8988T (cell line): ENCODE results near the gene KIF21B.
"Not testable (repeated sequence)": the region's sequence is repeated elsewhere in the genome, so short reads cannot be mapped to it uniquely, and the experiment has no call there.

ENCODE experiments used
- DNase-seq: peaks from one replicate; pipeline ENCODE4 v3.0.0; 2011

KIF21B gene

GRCh38 chr1:200969726-200970561, 53.6 kb downstream of the KIF21B start:
- no peak for DNase-seq

- no peak for DNase-seq
Observed at GRCh38 chr1:200968469-200969410, 54.8 kb downstream of the KIF21B start.

GRCh38 chr1:200967693-200968468, 55.6 kb downstream of the KIF21B start:
- DNase-seq = no peak

- no peak for DNase-seq
Observed at GRCh38 chr1:200966934-200967333, 56.6 kb downstream of the KIF21B start.

- DNase-seq = no peak
Observed at GRCh38 chr1:200965111-200965805, 58.3 kb downstream of the KIF21B start.

- DNase-seq = not testable (repeated sequence)
Observed at GRCh38 chr1:200963888-200964287, 59.6 kb downstream of the KIF21B start.

- no peak for DNase-seq
Observed at GRCh38 chr1:200963076-200963475, 60.4 kb downstream of the KIF21B start.

- DNase-seq = no peak
Observed at GRCh38 chr1:200962631-200963030, 60.9 kb downstream of the KIF21B start.

GRCh38 chr1:200962151-200962550, 61.4 kb downstream of the KIF21B start:
- not testable (repeated sequence) for DNase-seq

GRCh38 chr1:200960948-200961340, 62.6 kb downstream of the KIF21B start:
- no peak for DNase-seq

- DNase-seq = no peak
Observed at GRCh38 chr1:200960236-200960947, 63.1 kb downstream of the KIF21B start.

- DNase-seq = no peak
Observed at GRCh38 chr1:200959411-200959921, 64.0 kb downstream of the KIF21B start.

GRCh38 chr1:200958597-200958996, 64.9 kb downstream of the KIF21B start:
- DNase-seq = no peak

GRCh38 chr1:200954434-200954833, 69.1 kb downstream of the KIF21B start:
- no peak for DNase-seq

- DNase-seq = no peak
Observed at GRCh38 chr1:200951016-200951415, 72.5 kb downstream of the KIF21B start.

GRCh38 chr1:200949626-200950025, 73.9 kb downstream of the KIF21B start:
- no peak for DNase-seq

- DNase-seq = no peak
Observed at GRCh38 chr1:200947059-200947566, 76.4 kb downstream of the KIF21B start.

GRCh38 chr1:200945111-200945510, 78.4 kb downstream of the KIF21B start:
- no peak for DNase-seq

- DNase-seq = no peak
Observed at GRCh38 chr1:200938955-200939354, 84.6 kb downstream of the KIF21B start.

- DNase-seq = not testable (repeated sequence)
Observed at GRCh38 chr1:200935286-200935962, 88.1 kb downstream of the KIF21B start.
